Natural killer cell (primary cell): Measurements from ENCODE around the gene SLC22A23. TPM values are rescaled to one million over a fixed set of nuclear protein-coding genes. Genes with fewer than 3 reads are reported as not detected.

Source experiments
- ATAC-seq, 3 donors: fragments of 150-1000 bp in 2 of 3; fragments of 200-7000 bp in 1 of 3; cut with Tn5 transposase; 1 replicate in 1 of 3; 2 replicates in 2 of 3; pipeline ENCODE4 v1.10.0; 2021; ENCODE audit warnings: mild to moderate bottlenecking in 2 of 3, moderate library complexity in 2 of 3
- DNase-seq, 2 donors: peaks; one replicate each; pipeline versions ENCODE4 v3.0.0 to v3.0.0-alpha.2; 2013 to 2021; ENCODE audit warnings: mixed read lengths in 1 of 2
- H3K27ac ChIP-seq: one replicate; pipeline ENCODE4 v1.5.1; 2013; ENCODE audit warnings: mild to moderate bottlenecking, low read length
- H3K27me3 ChIP-seq: one replicate; pipeline ENCODE4 v1.6.1; 2013; ENCODE audit warnings: low read length; ENCODE audit not compliant: control insufficient read depth, insufficient read depth
- H3K36me3 ChIP-seq: one replicate; pipeline ENCODE4 v1.6.1; 2013; ENCODE audit warnings: low read length; ENCODE audit not compliant: control insufficient read depth, insufficient read depth
- H3K4me1 ChIP-seq: one replicate; pipeline ENCODE4 v1.6.1; 2013; ENCODE audit warnings: low read length; ENCODE audit not compliant: control insufficient read depth, insufficient read depth
- H3K4me3 ChIP-seq: one replicate; pipeline ENCODE4 v1.5.1; 2013; ENCODE audit warnings: low read length
- H3K9me3 ChIP-seq: one replicate; pipeline ENCODE4 v1.6.1; 2013; ENCODE audit warnings: low read length; ENCODE audit not compliant: control insufficient read depth, insufficient read depth
- H3K27ac Mint-ChIP-seq, 2 donors: one replicate each; pipeline ENCODE4 v1.8.0; 2022; ENCODE audit warnings: mild to moderate bottlenecking in 2 of 2, mixed read lengths in 2 of 2, moderate library complexity in 1 of 2
- H3K27me3 Mint-ChIP-seq, 2 donors: one replicate each; pipeline ENCODE4 v1.8.0; 2022; ENCODE audit warnings: low read depth in 2 of 2, mixed read lengths in 2 of 2
- H3K36me3 Mint-ChIP-seq: one replicate; pipeline ENCODE4 v1.8.0; 2022; ENCODE audit warnings: mixed read lengths
- H3K4me1 Mint-ChIP-seq, 2 donors: one replicate each; pipeline ENCODE4 v1.8.0; 2022; ENCODE audit warnings: mixed read lengths in 2 of 2
- H3K4me3 Mint-ChIP-seq: one replicate; pipeline ENCODE4 v1.8.0; 2022; ENCODE audit warnings: mild to moderate bottlenecking, moderate library complexity, mixed read lengths
- H3K9me3 Mint-ChIP-seq, 2 donors: one replicate each; pipeline ENCODE4 v1.8.0; 2022; ENCODE audit warnings: mixed read lengths in 2 of 2
- WGBS: methylation state at CpG from one replicate; pipeline ENCODE4 v1.1.7; 2013; ENCODE audit warnings: missing lambda C conversion rate; ENCODE audit not compliant: insufficient coverage; 5-methylcytosine and 5-hydroxymethylcytosine counted together
- intact Hi-C: fragments of 100-400 bp; cut with micrococcal nuclease; formaldehyde crosslinking; loops from one replicate; pipeline ENCODE4 v1.14.2; 2022
- total RNA-seq, 4 donors: library from RNA; stranded (reverse); fragments of 120-200 nt in 1 of 4; gene quantifications; one replicate each; pipeline versions ENCODE4 v1.2.3 to v1.2.4, GENCODE V29; 2013 to 2022
- TF ChIP-seq, protein P1 (sequence below): fragments of 200-600 bp; IDR thresholded peaks from one replicate; pipeline ENCODE4 v1.8.0; 2022; ENCODE audit warnings: antibody characterized with exemption

The SLC22A23 gene
- total RNA-seq, 3 donors from 2014 or later (not counting 1 experiment from before 2014, with no cell fraction given) = 0.24 to 0.79 (median 0.38) TPM

DNA sequence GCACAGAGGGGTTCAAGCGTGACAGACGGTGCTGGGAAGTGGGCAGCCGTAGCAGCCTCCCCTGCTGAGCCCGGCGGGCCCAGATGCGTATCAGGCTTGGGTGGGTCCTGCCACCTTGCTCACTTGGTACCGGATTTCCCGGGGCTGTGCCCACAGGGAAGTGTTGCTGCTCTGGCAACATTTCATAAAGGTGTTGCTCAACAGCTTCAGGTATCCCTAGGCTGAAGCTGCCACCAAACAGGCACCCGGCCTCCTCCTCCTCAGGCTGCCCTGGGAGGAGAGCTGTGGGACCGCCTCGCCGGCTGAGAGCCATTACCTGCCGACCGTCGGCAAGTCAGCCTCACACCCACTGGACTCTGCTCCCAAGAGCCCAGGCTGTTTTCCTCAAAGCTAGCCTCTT, 186.6 kb downstream of the SLC22A23 start:
- H3K4me1 ChIP-seq = no peaks in the 10 kb centered on the region
- Mint-ChIP-seq H3K27ac (no peak overlapping the region), H3K4me1 (peaks cover 24 to 25% of the 10 kb centered on the region in 2 donors), H3K36me3 (no peaks in the 10 kb centered on the region), H3K9me3 (no peaks in the 10 kb centered on the region), H3K27me3 (no peaks in the 10 kb centered on the region), H3K4me3 (no peak overlapping the region)
- WGBS = 90% methylated on average over 15 of the region's 15 CpGs
- ATAC-seq (no peak), DNase-seq (no peak)
- H3K27ac ChIP-seq = no peak overlapping the region
- no peak overlapping the region for H3K4me3 ChIP-seq
- H3K27me3 ChIP-seq = no peaks in the 10 kb centered on the region
- intact Hi-C loops = no loop called here
- TF ChIP-seq, protein P1, sequence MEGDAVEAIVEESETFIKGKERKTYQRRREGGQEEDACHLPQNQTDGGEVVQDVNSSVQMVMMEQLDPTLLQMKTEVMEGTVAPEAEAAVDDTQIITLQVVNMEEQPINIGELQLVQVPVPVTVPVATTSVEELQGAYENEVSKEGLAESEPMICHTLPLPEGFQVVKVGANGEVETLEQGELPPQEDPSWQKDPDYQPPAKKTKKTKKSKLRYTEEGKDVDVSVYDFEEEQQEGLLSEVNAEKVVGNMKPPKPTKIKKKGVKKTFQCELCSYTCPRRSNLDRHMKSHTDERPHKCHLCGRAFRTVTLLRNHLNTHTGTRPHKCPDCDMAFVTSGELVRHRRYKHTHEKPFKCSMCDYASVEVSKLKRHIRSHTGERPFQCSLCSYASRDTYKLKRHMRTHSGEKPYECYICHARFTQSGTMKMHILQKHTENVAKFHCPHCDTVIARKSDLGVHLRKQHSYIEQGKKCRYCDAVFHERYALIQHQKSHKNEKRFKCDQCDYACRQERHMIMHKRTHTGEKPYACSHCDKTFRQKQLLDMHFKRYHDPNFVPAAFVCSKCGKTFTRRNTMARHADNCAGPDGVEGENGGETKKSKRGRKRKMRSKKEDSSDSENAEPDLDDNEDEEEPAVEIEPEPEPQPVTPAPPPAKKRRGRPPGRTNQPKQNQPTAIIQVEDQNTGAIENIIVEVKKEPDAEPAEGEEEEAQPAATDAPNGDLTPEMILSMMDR = no peak
- peaks cover 23% of the 10 kb centered on the region for H3K36me3 ChIP-seq
- no peaks in the 10 kb centered on the region for H3K9me3 ChIP-seq

DNA sequence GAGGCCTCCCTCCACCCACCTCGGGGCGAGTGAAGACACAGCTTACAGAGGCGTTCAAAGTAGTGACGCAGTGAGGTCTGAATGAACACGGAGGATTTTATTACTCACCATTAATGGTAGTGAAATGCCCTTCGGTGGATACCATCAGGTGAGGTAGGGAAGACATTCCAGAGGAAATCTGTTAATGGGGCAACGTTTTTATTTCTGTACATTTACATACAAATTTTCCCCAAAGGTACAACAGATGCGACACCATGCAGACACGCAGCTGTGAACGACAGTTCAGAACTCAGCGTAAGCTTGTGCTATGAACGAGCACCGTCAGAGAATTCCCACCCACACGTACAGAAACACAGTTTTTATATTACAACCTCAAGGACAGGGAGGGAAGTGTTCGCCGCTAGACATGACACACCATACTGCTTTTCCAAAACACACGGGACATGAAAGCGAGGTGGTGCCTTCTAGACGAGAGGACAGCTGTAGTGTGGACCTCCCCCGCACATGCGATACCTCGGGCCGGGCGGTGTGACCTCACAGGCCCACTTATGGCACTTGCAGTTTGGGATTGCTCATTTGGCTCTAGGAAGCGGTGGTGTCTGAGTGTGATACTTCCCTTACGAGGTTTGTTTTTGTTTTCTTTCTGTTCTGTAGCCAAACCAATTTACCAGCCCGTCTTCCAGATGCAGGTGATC, 187.4 kb downstream of the SLC22A23 start:
- no peaks in the 10 kb centered on the region for H3K4me1 ChIP-seq
- H3K9me3 Mint-ChIP-seq = no peaks in the 10 kb centered on the region
- H3K27me3 ChIP-seq = no peaks in the 10 kb centered on the region
- no peak overlapping the region for H3K4me3 ChIP-seq
- ATAC-seq (no peak), DNase-seq (peak in 1 of 2 donors; percentile 34)
- H3K4me3 Mint-ChIP-seq = no peak overlapping the region
- peaks cover 23 to 27% of the 10 kb centered on the region in 2 donors for H3K4me1 Mint-ChIP-seq
- intact Hi-C loops = no loop called here
- H3K36me3 Mint-ChIP-seq = no peaks in the 10 kb centered on the region
- TF ChIP-seq, protein P1 = no peak
- 94% methylated on average over 26 of the region's 27 CpGs for WGBS
- H3K27ac Mint-ChIP-seq = no peak overlapping the region
- no peaks in the 10 kb centered on the region for H3K27me3 Mint-ChIP-seq
- H3K36me3 ChIP-seq = peaks cover 24% of the 10 kb centered on the region
- no peak overlapping the region for H3K27ac ChIP-seq
- no peaks in the 10 kb centered on the region for H3K9me3 ChIP-seq

DNA sequence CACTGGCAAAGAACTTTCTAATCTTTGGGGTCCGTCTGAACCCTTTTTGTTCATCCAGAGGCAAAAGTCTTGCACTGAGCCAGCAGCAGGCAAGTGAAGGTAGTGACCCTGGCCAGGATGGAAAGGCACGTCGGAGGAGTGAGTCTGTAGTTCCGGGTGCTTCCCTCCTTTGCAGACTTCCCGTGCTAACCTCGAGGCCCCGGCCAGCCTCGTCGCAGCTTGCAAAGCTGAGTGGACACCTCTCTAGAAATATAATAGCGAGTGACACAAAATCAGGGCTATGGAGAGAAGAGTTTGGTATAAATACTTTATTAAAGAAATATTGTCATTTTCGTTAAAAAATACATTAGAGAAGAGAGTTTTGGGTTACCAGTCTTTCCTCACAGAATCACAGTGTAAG, 188.2 kb downstream of the SLC22A23 start:
- no peaks in the 10 kb centered on the region for H3K36me3 Mint-ChIP-seq

More for the DNA sequence above, 188.2 kb downstream of the SLC22A23 start:
- Histone ChIP-seq H3K9me3 (no peaks in the 10 kb centered on the region), H3K4me3 (no peak overlapping the region), H3K27ac (no peak overlapping the region), H3K4me1 (no peaks in the 10 kb centered on the region), H3K36me3 (peaks cover 30% of the 10 kb centered on the region), H3K27me3 (no peaks in the 10 kb centered on the region)
- Mint-ChIP-seq H3K4me1 (peaks cover 17 to 25% of the 10 kb centered on the region in 2 donors), H3K4me3 (no peak overlapping the region), H3K27ac (no peak overlapping the region), H3K27me3 (no peaks in the 10 kb centered on the region), H3K9me3 (no peaks in the 10 kb centered on the region)
- TF ChIP-seq, protein P1 = no peak
- no peak for ATAC-seq
- intact Hi-C loops = no loop called here
- WGBS = 93% methylated on average over 5 of the region's 11 CpGs
- DNase-seq = no peak
